K562 (cell line): Measurements from ENCODE around the gene ACOT13. TPM values are rescaled to one million over a fixed set of nuclear protein-coding genes. Genes with fewer than 3 reads are reported as not detected.

ENCODE experiments used
- BCL6 ChIP-seq: fragments of 250-450 bp; sonication (Bioruptor Pico); IDR thresholded peaks from 2 replicates; pipeline ENCODE4 v1.4.0; 2020
- CHD1 ChIP-seq: fragments of 200-600 bp; sonication (generic); IDR thresholded peaks from one replicate; pipeline ENCODE4 v1.6.1; 2012; ENCODE audit warnings: mild to moderate bottlenecking, moderate library complexity, low read length, inconsistent platforms
- EP400 ChIP-seq: fragments of 450-650 bp; IDR thresholded peaks from 2 replicates; pipeline ENCODE4 v1.6.1; 2017; ENCODE audit warnings: antibody characterized with exemption, mild to moderate bottlenecking, moderate library complexity
- GABPB1 ChIP-seq: sonication (generic); formaldehyde crosslinking; IDR thresholded peaks from 2 replicates; pipeline ENCODE4 v1.8.0; 2022; ENCODE audit warnings: mild to moderate bottlenecking, missing genetic modification reagents
- POLR2G ChIP-seq: fragments of 200-400 bp; formaldehyde crosslinking; IDR thresholded peaks from 2 replicates; pipeline ENCODE4 v1.6.1; 2017; ENCODE audit warnings: low read depth, mild to moderate bottlenecking, antibody characterized with exemption, low read length, moderate library complexity
- PRDM10 ChIP-seq: fragments of 450-650 bp; IDR thresholded peaks from 2 replicates; pipeline ENCODE4 v1.6.1; 2018; ENCODE audit not compliant: partially characterized antibody
- SIN3A ChIP-seq, 2 experiments: fragments of 150-350 bp in 1 of 2; IDR thresholded peaks; 2 replicates each; pipeline ENCODE4 v1.6.1; 2011 to 2016; ENCODE audit warnings: borderline replicate concordance in 2 of 2, low read depth in 2 of 2, low read length in 2 of 2, mild to moderate bottlenecking in 2 of 2, moderate library complexity in 2 of 2; ENCODE audit not compliant: control insufficient read depth in 1 of 2
- SP2 ChIP-seq: IDR thresholded peaks from 2 replicates; pipeline ENCODE4 v1.6.1; 2011; ENCODE audit warnings: mild to moderate bottlenecking, low read depth, low read length, moderate library complexity; ENCODE audit not compliant: poor library complexity, severe bottlenecking; ENCODE audit errors: extremely low read depth
- THRAP3 ChIP-seq: fragments of 450-650 bp; IDR thresholded peaks from 2 replicates; pipeline ENCODE4 v1.6.1; 2016; ENCODE audit warnings: mild to moderate bottlenecking, inconsistent platforms, borderline replicate concordance
- XRCC4 ChIP-seq: IDR thresholded peaks from one replicate; pipeline ENCODE4 v1.6.1; 2011; ENCODE audit not compliant: insufficient read depth, insufficient read length; ENCODE audit errors: extremely low read depth
- ZC3H4 ChIP-seq: sonication (generic); formaldehyde crosslinking; IDR thresholded peaks from 2 replicates; pipeline ENCODE4 v1.9.0; 2021; ENCODE audit warnings: missing genetic modification reagents, borderline replicate concordance
- ZFP1 ChIP-seq: fragments of 450-650 bp; formaldehyde crosslinking; IDR thresholded peaks from 2 replicates; pipeline ENCODE4 v1.4.0; 2020; ENCODE audit warnings: mild to moderate bottlenecking, mixed read lengths
- ZNF699 ChIP-seq: fragments of 250-450 bp; sonication (Bioruptor Pico); IDR thresholded peaks from 2 replicates; pipeline ENCODE4 v1.8.0; 2021; ENCODE audit warnings: mild to moderate bottlenecking, moderate library complexity; ENCODE audit not compliant: insufficient replicate concordance
- ZNF780A ChIP-seq: fragments of 250-450 bp; sonication (Bioruptor Pico); IDR thresholded peaks from 2 replicates; pipeline ENCODE4 v1.5.0; 2021; ENCODE audit warnings: mild to moderate bottlenecking
- polyA plus RNA-seq, 8 experiments: library from polyadenylated mRNA; depleted of rRNA in 4 of 8; stranded (reverse) in 5 of 8; unstranded in 3 of 8; fragments of >200 nt; fragmentation: Nextera tagmentation in 2 of 8; fragmentation: Illumina TruSeq in 1 of 8; extraction: Ambion mirVana in 2 of 8; extraction: Trizol in 1 of 8; gene quantifications; 2 replicates each; pipeline versions ENCODE4 v1.2.1 to v1.2.3, GENCODE V29; 2011 to 2014; ENCODE audit warnings: inconsistent platforms in 1 of 8, missing spikeins in 1 of 8
- total RNA-seq, 7 experiments: library from RNA; depleted of rRNA in 6 of 7; stranded (reverse); fragments of >200 nt in 6 of 7; fragmentation: Illumina TruSeq in 2 of 7; extraction: Trizol in 2 of 7; gene quantifications; 2 replicates each; pipeline versions ENCODE4 v1.2.1 to v1.2.3, GENCODE V29; 2011 to 2021; ENCODE audit warnings: low replicate concordance in 1 of 7
- TF ChIP-seq, protein P1 (sequence below): IDR thresholded peaks from 3 replicates; pipeline ENCODE4 v1.6.1; 2011; ENCODE audit warnings: borderline replicate concordance, mild to moderate bottlenecking, moderate library complexity; ENCODE audit not compliant: insufficient read length; ENCODE audit errors: extremely low read depth
- TF ChIP-seq, protein P2 (sequence below): sonication (generic); formaldehyde crosslinking; IDR thresholded peaks from 2 replicates; pipeline ENCODE4 v1.8.0; 2022; ENCODE audit warnings: mild to moderate bottlenecking, missing genetic modification reagents

The ACOT13 gene
- total and polyA plus RNA-seq, 9 of the 15 experiments (the other 6 are each of a cell fraction or from before 2014, with no cell fraction given), result 14.1 to 129 (median 65.7) TPM

- TF ChIP-seq ZNF780A (CRISPR knock-in tag) (no peak), ZNF699 (CRISPR knock-in tag) (no peak), THRAP3 (peak; percentile 84; the same call in 1 of the 2 replicates), SP2 (no peak), ZC3H4 (peak; percentile 99), SIN3A (IDR thresholded peaks at IDR 0.05; ENCODE audit: borderline replicate concordance in 2 of 2, control insufficient read depth in 1 of 2, low read depth in 2 of 2, low read length in 2 of 2) (no peak), BCL6 (CRISPR knock-in tag) (no peak), CHD1 (peak; percentile 100), EP400 (no peak), XRCC4 (no peak), ZFP1 (no peak), GABPB1 (CRISPR knock-in tag) (peak; percentile 60), PRDM10 (no peak), POLR2G (peak; percentile 92)
- TF ChIP-seq, protein P1, sequence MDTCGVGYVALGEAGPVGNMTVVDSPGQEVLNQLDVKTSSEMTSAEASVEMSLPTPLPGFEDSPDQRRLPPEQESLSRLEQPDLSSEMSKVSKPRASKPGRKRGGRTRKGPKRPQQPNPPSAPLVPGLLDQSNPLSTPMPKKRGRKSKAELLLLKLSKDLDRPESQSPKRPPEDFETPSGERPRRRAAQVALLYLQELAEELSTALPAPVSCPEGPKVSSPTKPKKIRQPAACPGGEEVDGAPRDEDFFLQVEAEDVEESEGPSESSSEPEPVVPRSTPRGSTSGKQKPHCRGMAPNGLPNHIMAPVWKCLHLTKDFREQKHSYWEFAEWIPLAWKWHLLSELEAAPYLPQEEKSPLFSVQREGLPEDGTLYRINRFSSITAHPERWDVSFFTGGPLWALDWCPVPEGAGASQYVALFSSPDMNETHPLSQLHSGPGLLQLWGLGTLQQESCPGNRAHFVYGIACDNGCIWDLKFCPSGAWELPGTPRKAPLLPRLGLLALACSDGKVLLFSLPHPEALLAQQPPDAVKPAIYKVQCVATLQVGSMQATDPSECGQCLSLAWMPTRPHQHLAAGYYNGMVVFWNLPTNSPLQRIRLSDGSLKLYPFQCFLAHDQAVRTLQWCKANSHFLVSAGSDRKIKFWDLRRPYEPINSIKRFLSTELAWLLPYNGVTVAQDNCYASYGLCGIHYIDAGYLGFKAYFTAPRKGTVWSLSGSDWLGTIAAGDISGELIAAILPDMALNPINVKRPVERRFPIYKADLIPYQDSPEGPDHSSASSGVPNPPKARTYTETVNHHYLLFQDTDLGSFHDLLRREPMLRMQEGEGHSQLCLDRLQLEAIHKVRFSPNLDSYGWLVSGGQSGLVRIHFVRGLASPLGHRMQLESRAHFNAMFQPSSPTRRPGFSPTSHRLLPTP, result no peak
- TF ChIP-seq, protein P2, sequence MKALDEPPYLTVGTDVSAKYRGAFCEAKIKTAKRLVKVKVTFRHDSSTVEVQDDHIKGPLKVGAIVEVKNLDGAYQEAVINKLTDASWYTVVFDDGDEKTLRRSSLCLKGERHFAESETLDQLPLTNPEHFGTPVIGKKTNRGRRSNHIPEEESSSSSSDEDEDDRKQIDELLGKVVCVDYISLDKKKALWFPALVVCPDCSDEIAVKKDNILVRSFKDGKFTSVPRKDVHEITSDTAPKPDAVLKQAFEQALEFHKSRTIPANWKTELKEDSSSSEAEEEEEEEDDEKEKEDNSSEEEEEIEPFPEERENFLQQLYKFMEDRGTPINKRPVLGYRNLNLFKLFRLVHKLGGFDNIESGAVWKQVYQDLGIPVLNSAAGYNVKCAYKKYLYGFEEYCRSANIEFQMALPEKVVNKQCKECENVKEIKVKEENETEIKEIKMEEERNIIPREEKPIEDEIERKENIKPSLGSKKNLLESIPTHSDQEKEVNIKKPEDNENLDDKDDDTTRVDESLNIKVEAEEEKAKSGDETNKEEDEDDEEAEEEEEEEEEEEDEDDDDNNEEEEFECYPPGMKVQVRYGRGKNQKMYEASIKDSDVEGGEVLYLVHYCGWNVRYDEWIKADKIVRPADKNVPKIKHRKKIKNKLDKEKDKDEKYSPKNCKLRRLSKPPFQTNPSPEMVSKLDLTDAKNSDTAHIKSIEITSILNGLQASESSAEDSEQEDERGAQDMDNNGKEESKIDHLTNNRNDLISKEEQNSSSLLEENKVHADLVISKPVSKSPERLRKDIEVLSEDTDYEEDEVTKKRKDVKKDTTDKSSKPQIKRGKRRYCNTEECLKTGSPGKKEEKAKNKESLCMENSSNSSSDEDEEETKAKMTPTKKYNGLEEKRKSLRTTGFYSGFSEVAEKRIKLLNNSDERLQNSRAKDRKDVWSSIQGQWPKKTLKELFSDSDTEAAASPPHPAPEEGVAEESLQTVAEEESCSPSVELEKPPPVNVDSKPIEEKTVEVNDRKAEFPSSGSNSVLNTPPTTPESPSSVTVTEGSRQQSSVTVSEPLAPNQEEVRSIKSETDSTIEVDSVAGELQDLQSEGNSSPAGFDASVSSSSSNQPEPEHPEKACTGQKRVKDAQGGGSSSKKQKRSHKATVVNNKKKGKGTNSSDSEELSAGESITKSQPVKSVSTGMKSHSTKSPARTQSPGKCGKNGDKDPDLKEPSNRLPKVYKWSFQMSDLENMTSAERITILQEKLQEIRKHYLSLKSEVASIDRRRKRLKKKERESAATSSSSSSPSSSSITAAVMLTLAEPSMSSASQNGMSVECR, result 0 out of 2 replicates have a peak, but pooled peaks have one; percentile 62
These were observed 53.3 kb downstream of the ACOT13 start (continued) for GRCh38 chr6:24720131-24720603.
